Activated CD4-positive, alpha-beta T cell treated with anti-CD3 and anti-CD28 coated beads, Interleukin-2, Interleukin-6, amounts not matched to agents 100 ng/mL and 50 ng/mL, durations not matched to agents 16 hours and 8 hours (primary cell): ENCODE data around the gene PLXNA3.
A peak's percentile ranks its signal among the peaks of the same experiment; 100 is the strongest.

Experiments
- DNase-seq: peaks from one replicate; pipeline ENCODE4 v3.0.0-alpha.2; 2020

Gene PLXNA3

GRCh38 chrX:154436374-154436982 is 21.6 kb upstream of the PLXNA3 start:
- DNase-seq = peak; percentile 53

- DNase-seq = peak; percentile 57
Observed at GRCh38 chrX:154436983-154437752, 20.9 kb upstream of the PLXNA3 start, which contains the start of gene GDI1. TSS of gene GDI1 (plus strand) at chrX:154437154. CDS start at chrX:154437255, 101 bp downstream.

- no peak for DNase-seq
Observed at GRCh38 chrX:154437971-154438893, 19.8 kb upstream of the PLXNA3 start.

- DNase-seq = no peak
Observed at GRCh38 chrX:154439841-154440240, 18.2 kb upstream of the PLXNA3 start.

- no peak for DNase-seq
Observed at GRCh38 chrX:154440623-154441357, 17.3 kb upstream of the PLXNA3 start.

- no peak for DNase-seq
Observed at GRCh38 chrX:154441564-154441963, 16.5 kb upstream of the PLXNA3 start.

- no peak for DNase-seq
Observed at GRCh38 chrX:154441984-154442707, 15.9 kb upstream of the PLXNA3 start.

- DNase-seq = no peak
Observed at GRCh38 chrX:154443479-154443910, 14.6 kb upstream of the PLXNA3 start.

- DNase-seq = peak; percentile 79
Observed at GRCh38 chrX:154443992-154444754, 13.9 kb upstream of the PLXNA3 start, which contains the start of gene FAM50A. TSS of gene FAM50A (plus strand) at chrX:154444141. CDS start at chrX:154444236, 95 bp downstream.

GRCh38 chrX:154444755-154445246 is 13.3 kb upstream of the PLXNA3 start:
- DNase-seq = no peak

GRCh38 chrX:154445776-154446175 is 12.3 kb upstream of the PLXNA3 start:
- DNase-seq = no peak

- no peak for DNase-seq
Observed at GRCh38 chrX:154446430-154446829, 11.7 kb upstream of the PLXNA3 start.

- no peak for DNase-seq
Observed at GRCh38 chrX:154448484-154448883, 9.6 kb upstream of the PLXNA3 start.

GRCh38 chrX:154449618-154450017 is 8.5 kb upstream of the PLXNA3 start:
- no peak for DNase-seq

- DNase-seq = no peak
Observed at GRCh38 chrX:154450312-154450711, 7.8 kb upstream of the PLXNA3 start.

- no peak for DNase-seq
Observed at GRCh38 chrX:154452823-154453222, 5.3 kb upstream of the PLXNA3 start.

- peak; percentile 55 for DNase-seq
Observed at GRCh38 chrX:154457491-154458115, 478 bp upstream of the PLXNA3 start.

GRCh38 chrX:154458954-154459778 is 1.1 kb downstream of the PLXNA3 start:
- peak; percentile 33 for DNase-seq

GRCh38 chrX:154459832-154460231 is 1.8 kb downstream of the PLXNA3 start:
- no peak for DNase-seq
